ENCODE results near the gene AKR7A2. TPM values are rescaled to one million over a fixed set of nuclear protein-coding genes. Genes with fewer than 3 reads are reported as not detected.

The AKR7A2 gene
- total RNA-seq, 1 experiment from 2014 or later: 86.6 TPM

DNA sequence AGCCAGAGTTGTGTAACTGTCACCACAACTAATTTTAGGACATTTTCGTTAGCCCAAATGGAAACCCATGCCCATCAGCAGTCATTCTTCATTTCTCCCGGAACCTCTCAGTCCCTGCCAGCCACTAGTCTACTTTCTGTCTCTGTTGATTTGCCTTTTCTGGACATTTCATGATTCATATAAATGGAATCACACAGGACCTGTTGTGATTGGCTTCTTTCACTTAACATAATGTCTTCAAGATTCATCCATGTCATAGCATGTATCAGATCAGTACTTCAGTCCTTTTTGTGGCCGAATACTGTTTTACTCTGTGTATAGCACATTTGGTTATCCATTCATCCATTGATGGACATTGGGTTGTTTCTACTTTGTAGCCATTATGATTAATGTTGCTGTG is 7.3 kb upstream of the AKR7A2 start:
- Histone ChIP-seq H3K27ac (ENCODE audit: low read length) (no peak overlapping the region), H3K4me1 (ENCODE audit: control insufficient read depth, insufficient read depth, low read length) (0 out of 2 replicates have a peak, but pooled peaks cover 2% of the 10 kb centered on the region), H3K36me3 (ENCODE audit: control insufficient read depth, insufficient read depth, low read length) (no peaks in the 10 kb centered on the region), H3K9me3 (ENCODE audit: control insufficient read depth, insufficient read depth, low read depth, low read length) (no peaks in the 10 kb centered on the region), H3K4me3 (ENCODE audit: low read depth in 2 of 2, low read length in 2 of 2) (no peak overlapping the region), H3K27me3 (ENCODE audit: control insufficient read depth, insufficient read depth, low read length) (no peaks in the 10 kb centered on the region)
- POLR2A ChIA-PET: no interaction called here
- ATAC-seq: no peak
- TF ChIP-seq SIN3A (IDR thresholded peaks at IDR 0.05; ENCODE audit: borderline replicate concordance, insufficient read depth, low read depth, low read length) (no peak), POLR2AphosphoS5 (IDR thresholded peaks at IDR 0.05; ENCODE audit: low read depth, low read length) (no peak), TCF7L2 (IDR thresholded peaks at IDR 0.05; ENCODE audit: low read depth, low read length) (no peak), CTCF (IDR thresholded peaks at IDR 0.05) (no peak), REST (IDR thresholded peaks at IDR 0.05; ENCODE audit: insufficient read depth in 1 of 2, low read depth in 2 of 2, low read length in 1 of 2) (no peak)
- in situ Hi-C loops (cut with HindIII; ENCODE audit: low pct_unique_long_range_greater_than_20kb, low sequenced_read_pairs): no loop called here
- CTCF ChIA-PET: no interaction called here
- BruUV-seq (replicated peaks): TSS peak; percentile 31
- no peak for DNase-seq (ENCODE audit: low read depth, low spot score)
- intact Hi-C loops (cut with micrococcal nuclease; ENCODE audit: unreplicated experiment): no loop called here

- BruUV-seq (replicated peaks): no TSS peak
- POLR2A ChIA-PET: interaction anchor here (1.0 kb wide), 1 partner anchor 11 kb away, joined by 3 read pairs; no protein-coding TSS in a partner anchor
- Histone ChIP-seq H3K4me1 (ENCODE audit: control insufficient read depth, insufficient read depth, low read length) (peaks cover 12% of the 10 kb centered on the region; the same call in 1 of the 2 replicates), H3K4me3 (ENCODE audit: low read depth in 2 of 2, low read length in 2 of 2) (no peak overlapping the region), H3K9me3 (ENCODE audit: control insufficient read depth, insufficient read depth, low read depth, low read length) (no peaks in the 10 kb centered on the region), H3K36me3 (ENCODE audit: control insufficient read depth, insufficient read depth, low read length) (no peaks in the 10 kb centered on the region), H3K27ac (ENCODE audit: low read length) (no peak overlapping the region), H3K27me3 (ENCODE audit: control insufficient read depth, insufficient read depth, low read length) (no peaks in the 10 kb centered on the region)
- CTCF ChIA-PET: no interaction called here
- TF ChIP-seq POLR2AphosphoS5 (IDR thresholded peaks at IDR 0.05; ENCODE audit: low read depth, low read length) (no peak), CTCF (IDR thresholded peaks at IDR 0.05) (no peak), SIN3A (IDR thresholded peaks at IDR 0.05; ENCODE audit: borderline replicate concordance, insufficient read depth, low read depth, low read length) (no peak), TCF7L2 (IDR thresholded peaks at IDR 0.05; ENCODE audit: low read depth, low read length) (no peak), REST (IDR thresholded peaks at IDR 0.05; ENCODE audit: insufficient read depth in 1 of 2, low read depth in 2 of 2, low read length in 1 of 2) (no peak)
- intact Hi-C loops (cut with micrococcal nuclease; ENCODE audit: unreplicated experiment): no loop called here
- DNase-seq (ENCODE audit: low read depth, low spot score) (no peak), ATAC-seq (no peak)
- in situ Hi-C loops (cut with HindIII; ENCODE audit: low pct_unique_long_range_greater_than_20kb, low sequenced_read_pairs): no loop called here
Measured at GRCh38 chr1:19317126-19317910, 5.4 kb upstream of the AKR7A2 start.

Measured in Panc1 (cell line).